ENCODE measurements around the gene CLMN. TPM values are rescaled to one million over a fixed set of nuclear protein-coding genes. Genes with fewer than 3 reads are reported as not detected.

CLMN gene
- total RNA-seq, 5 donors from 2014 or later (not counting 1 experiment from before 2014, with no cell fraction given), result 0.68 to 2.2 (median 0.99) TPM

GRCh38 chr14:95195031-95195430, 124.7 kb downstream of the CLMN start:
- ChIA-PET CTCF (no interaction called here), POLR2A (no interaction called here)
- H3K4me3 ChIP-seq (ENCODE audit: control insufficient read depth in 1 of 2, extremely low read depth in 1 of 2, low read length in 1 of 2), result no peak overlapping the region
- H3K27me3 ChIP-seq (replicated peaks in 1 of 2; ENCODE audit: control insufficient read depth in 2 of 2, extremely low read depth in 1 of 2, insufficient read depth in 2 of 2, low read length in 1 of 2), result peaks cover 0 to 16% of the 10 kb centered on the region in 2 experiments
- Mint-ChIP-seq H3K4me1 (peaks cover 6 to 10% (median 6%) of the 10 kb centered on the region in 3 donors), H3K36me3 (no peaks in the 10 kb centered on the region), H3K27me3 (no peaks in the 10 kb centered on the region), H3K9me3 (no peaks in the 10 kb centered on the region), H3K27ac (no peak overlapping the region), H3K4me3 (no peak overlapping the region)
- no peaks in the 10 kb centered on the region for H3K4me1 ChIP-seq (ENCODE audit: control insufficient read depth in 1 of 2, extremely low read depth in 1 of 2, insufficient read depth in 2 of 2, low read length in 2 of 2)
- H3K9me3 ChIP-seq, result no peaks in the 10 kb centered on the region
- WGBS (ENCODE audit: insufficient coverage), result 85% methylated on average over 2 of the region's 6 CpGs
- no peak overlapping the region for H3K27ac ChIP-seq (ENCODE audit: low read length)
- no peak for DNase-seq
- no peaks in the 10 kb centered on the region for H3K36me3 ChIP-seq (ENCODE audit: control insufficient read depth in 2 of 2, extremely low read depth in 1 of 2, insufficient read depth in 1 of 2, low read length in 1 of 2)
- ATAC-seq (replicated peaks in 1 of 4), result no peak

GRCh38 chr14:95193081-95193480, 126.6 kb downstream of the CLMN start:
- Histone ChIP-seq H3K36me3 (ENCODE audit: control insufficient read depth in 2 of 2, extremely low read depth in 1 of 2, insufficient read depth in 1 of 2, low read length in 1 of 2) (no peaks in the 10 kb centered on the region), H3K9me3 (no peaks in the 10 kb centered on the region), H3K4me3 (ENCODE audit: control insufficient read depth in 1 of 2, extremely low read depth in 1 of 2, low read length in 1 of 2) (no peak overlapping the region), H3K27me3 (replicated peaks in 1 of 2; ENCODE audit: control insufficient read depth in 2 of 2, extremely low read depth in 1 of 2, insufficient read depth in 2 of 2, low read length in 1 of 2) (peaks cover 0 to 16% of the 10 kb centered on the region in 2 experiments), H3K27ac (ENCODE audit: low read length) (no peak overlapping the region), H3K4me1 (ENCODE audit: control insufficient read depth in 1 of 2, extremely low read depth in 1 of 2, insufficient read depth in 2 of 2, low read length in 2 of 2) (no peaks in the 10 kb centered on the region)
- ATAC-seq (replicated peaks in 1 of 4) (no peak), DNase-seq (no peak)
- peaks cover 1 to 5% of the 10 kb centered on the region in 2 donors for H3K27me3 Mint-ChIP-seq
- no peak overlapping the region for H3K27ac Mint-ChIP-seq
- POLR2A ChIA-PET, result interaction anchor here in 1 of 2 donors (1.2 kb wide), 1 partner anchor 37 kb away, joined by 3 read pairs; no protein-coding TSS in a partner anchor
- WGBS (ENCODE audit: insufficient coverage), result 100% methylated on average over 2 of the region's 6 CpGs
- H3K4me1 Mint-ChIP-seq, result peaks cover 6 to 10% (median 6%) of the 10 kb centered on the region in 3 donors
- no peak overlapping the region for H3K4me3 Mint-ChIP-seq
- peaks cover 0 to 3% (median 2%) of the 10 kb centered on the region in 3 donors for H3K9me3 Mint-ChIP-seq
- H3K36me3 Mint-ChIP-seq, result no peaks in the 10 kb centered on the region
- CTCF ChIA-PET, result no interaction called here

- CTCF ChIA-PET, result no interaction called here
- POLR2A ChIA-PET, result no interaction called here
- H3K4me1 ChIP-seq (ENCODE audit: control insufficient read depth in 1 of 2, extremely low read depth in 1 of 2, insufficient read depth in 2 of 2, low read length in 2 of 2), result no peaks in the 10 kb centered on the region
- no peaks in the 10 kb centered on the region for H3K9me3 ChIP-seq
- Mint-ChIP-seq H3K27me3 (peaks cover 6 to 8% of the 10 kb centered on the region in 2 donors), H3K4me3 (no peak overlapping the region), H3K9me3 (peaks cover 0 to 5% (median 4%) of the 10 kb centered on the region in 3 donors), H3K4me1 (peaks cover 6 to 10% (median 6%) of the 10 kb centered on the region in 3 donors), H3K36me3 (no peaks in the 10 kb centered on the region), H3K27ac (no peak overlapping the region)
- no peaks in the 10 kb centered on the region for H3K36me3 ChIP-seq (ENCODE audit: control insufficient read depth in 2 of 2, extremely low read depth in 1 of 2, insufficient read depth in 1 of 2, low read length in 1 of 2)
- H3K27me3 ChIP-seq (replicated peaks in 1 of 2; ENCODE audit: control insufficient read depth in 2 of 2, extremely low read depth in 1 of 2, insufficient read depth in 2 of 2, low read length in 1 of 2), result peaks cover 0 to 19% of the 10 kb centered on the region in 2 experiments
- WGBS (ENCODE audit: insufficient coverage), result 76% methylated on average over 3 of the region's 6 CpGs
- H3K27ac ChIP-seq (ENCODE audit: low read length), result no peak overlapping the region
- no peak overlapping the region for H3K4me3 ChIP-seq (ENCODE audit: control insufficient read depth in 1 of 2, extremely low read depth in 1 of 2, low read length in 1 of 2)
- no peak for DNase-seq
- ATAC-seq (replicated peaks in 1 of 4), result no peak
Observed at GRCh38 chr14:95192311-95192710, 127.4 kb downstream of the CLMN start.

GRCh38 chr14:95191445-95192199, 128.1 kb downstream of the CLMN start:
- WGBS (ENCODE audit: insufficient coverage), result 78% methylated on average over 14 of the region's 21 CpGs
- DNase-seq (no peak), ATAC-seq (replicated peaks in 1 of 4) (no peak)
- ChIA-PET POLR2A (no interaction called here), CTCF (interaction anchor here in 1 of 2 donors (0.6 kb wide), 1 partner anchor 34 kb away, joined by 4 read pairs; no protein-coding TSS in a partner anchor)
- no peak overlapping the region for H3K4me3 ChIP-seq (ENCODE audit: control insufficient read depth in 1 of 2, extremely low read depth in 1 of 2, low read length in 1 of 2)
- H3K36me3 ChIP-seq (ENCODE audit: control insufficient read depth in 2 of 2, extremely low read depth in 1 of 2, insufficient read depth in 1 of 2, low read length in 1 of 2), result no peaks in the 10 kb centered on the region
- H3K27me3 ChIP-seq (replicated peaks in 1 of 2; ENCODE audit: control insufficient read depth in 2 of 2, extremely low read depth in 1 of 2, insufficient read depth in 2 of 2, low read length in 1 of 2), result peaks cover 0 to 23% of the 10 kb centered on the region in 2 experiments
- Mint-ChIP-seq H3K36me3 (no peaks in the 10 kb centered on the region), H3K27ac (no peak overlapping the region), H3K4me1 (peaks cover 5 to 7% (median 5%) of the 10 kb centered on the region in 3 donors), H3K27me3 (peaks cover 11 to 14% of the 10 kb centered on the region in 2 donors), H3K9me3 (peaks cover 0 to 5% (median 4%) of the 10 kb centered on the region in 3 donors), H3K4me3 (no peak overlapping the region)
- no peaks in the 10 kb centered on the region for H3K9me3 ChIP-seq
- no peaks in the 10 kb centered on the region for H3K4me1 ChIP-seq (ENCODE audit: control insufficient read depth in 1 of 2, extremely low read depth in 1 of 2, insufficient read depth in 2 of 2, low read length in 2 of 2)
- H3K27ac ChIP-seq (ENCODE audit: low read length), result no peak overlapping the region

GRCh38 chr14:95190857-95191256, 128.9 kb downstream of the CLMN start:
- H3K9me3 ChIP-seq, result no peaks in the 10 kb centered on the region
- Mint-ChIP-seq H3K27ac (no peak overlapping the region), H3K9me3 (peaks cover 0 to 5% (median 4%) of the 10 kb centered on the region in 3 donors), H3K27me3 (peaks cover 11 to 21% of the 10 kb centered on the region in 2 donors), H3K4me1 (peaks cover 0 to under 1% (median 0%) of the 10 kb centered on the region in 3 donors), H3K36me3 (no peaks in the 10 kb centered on the region), H3K4me3 (no peak overlapping the region)
- H3K4me3 ChIP-seq (ENCODE audit: control insufficient read depth in 1 of 2, extremely low read depth in 1 of 2, low read length in 1 of 2), result no peak overlapping the region
- no peaks in the 10 kb centered on the region for H3K4me1 ChIP-seq (ENCODE audit: control insufficient read depth in 1 of 2, extremely low read depth in 1 of 2, insufficient read depth in 2 of 2, low read length in 2 of 2)
- ATAC-seq (replicated peaks in 1 of 4) (no peak), DNase-seq (no peak)
- CTCF ChIA-PET, result interaction anchor here in 1 of 2 donors (0.6 kb wide), 2 partner anchors 33 to 1048 kb away, joined by 4 to 5 read pairs; no protein-coding TSS in a partner anchor
- POLR2A ChIA-PET, result no interaction called here
- WGBS (ENCODE audit: insufficient coverage), result 74% methylated on average over 5 of the region's 7 CpGs
- H3K27me3 ChIP-seq (replicated peaks in 1 of 2; ENCODE audit: control insufficient read depth in 2 of 2, extremely low read depth in 1 of 2, insufficient read depth in 2 of 2, low read length in 1 of 2), result peaks cover 0 to 29% of the 10 kb centered on the region in 2 experiments
- H3K27ac ChIP-seq (ENCODE audit: low read length), result no peak overlapping the region
- no peaks in the 10 kb centered on the region for H3K36me3 ChIP-seq (ENCODE audit: control insufficient read depth in 2 of 2, extremely low read depth in 1 of 2, insufficient read depth in 1 of 2, low read length in 1 of 2)

- H3K27ac Mint-ChIP-seq, result no peak overlapping the region
- WGBS (ENCODE audit: insufficient coverage), result 89% methylated on average over 1 of the region's 4 CpGs
- peaks cover 0 to 2% (median 2%) of the 10 kb centered on the region in 3 donors for H3K4me1 Mint-ChIP-seq
- H3K27me3 Mint-ChIP-seq, result peaks cover 16 to 24% of the 10 kb centered on the region in 2 donors
- POLR2A ChIA-PET, result no interaction called here
- H3K4me3 Mint-ChIP-seq, result no peak overlapping the region
- Histone ChIP-seq H3K4me3 (ENCODE audit: control insufficient read depth in 1 of 2, extremely low read depth in 1 of 2, low read length in 1 of 2) (no peak overlapping the region), H3K27me3 (replicated peaks in 1 of 2; ENCODE audit: control insufficient read depth in 2 of 2, extremely low read depth in 1 of 2, insufficient read depth in 2 of 2, low read length in 1 of 2) (peaks cover 0 to 32% of the 10 kb centered on the region in 2 experiments), H3K9me3 (no peaks in the 10 kb centered on the region), H3K27ac (ENCODE audit: low read length) (no peak overlapping the region), H3K36me3 (ENCODE audit: control insufficient read depth in 2 of 2, extremely low read depth in 1 of 2, insufficient read depth in 1 of 2, low read length in 1 of 2) (no peaks in the 10 kb centered on the region), H3K4me1 (ENCODE audit: control insufficient read depth in 1 of 2, extremely low read depth in 1 of 2, insufficient read depth in 2 of 2, low read length in 2 of 2) (no peaks in the 10 kb centered on the region)
- no peak for DNase-seq
- CTCF ChIA-PET, result interaction anchor here in 1 of 2 donors (0.6 kb wide), 1 partner anchor 1048 kb away, joined by 5 read pairs; no protein-coding TSS in a partner anchor
- H3K36me3 Mint-ChIP-seq, result no peaks in the 10 kb centered on the region
- H3K9me3 Mint-ChIP-seq, result peaks cover 0 to 5% (median 4%) of the 10 kb centered on the region in 3 donors
- ATAC-seq (replicated peaks in 1 of 4), result no peak
Observed at GRCh38 chr14:95190346-95190840, 129.3 kb downstream of the CLMN start.

Measured in T-cell (primary cell).